Hepatocyte (in vitro differentiated cells): ENCODE results near the gene FBXL3. TPM values are rescaled to one million over a fixed set of nuclear protein-coding genes. Genes with fewer than 3 reads are reported as not detected.

Source experiments
- DNase-seq: peaks from one replicate; pipeline ENCODE4 v3.0.0-alpha.2; 2016; ENCODE audit warnings: low spot score
- H2AFZ ChIP-seq: fragments of 200-600 bp; sonication (generic); 2 replicates; pipeline ENCODE4 v1.6.0; 2016; ENCODE audit warnings: antibody characterized with exemption, mild to moderate bottlenecking
- H3K27ac ChIP-seq: fragments of 200-600 bp; sonication (generic); 2 replicates; pipeline ENCODE4 v1.5.1; 2016; ENCODE audit warnings: mild to moderate bottlenecking
- H3K27me3 ChIP-seq: fragments of 200-600 bp; sonication (generic); 2 replicates; pipeline ENCODE4 v1.6.1; 2016
- H3K36me3 ChIP-seq: fragments of 200-600 bp; sonication (generic); replicated peaks from 2 replicates; pipeline ENCODE4 v1.5.1; 2016; ENCODE audit warnings: low read depth; ENCODE audit not compliant: insufficient read depth
- H3K4me1 ChIP-seq: fragments of 200-600 bp; sonication (generic); 2 replicates; pipeline ENCODE4 v1.5.1; 2016; ENCODE audit warnings: mild to moderate bottlenecking, moderate library complexity; ENCODE audit not compliant: insufficient read depth
- H3K4me2 ChIP-seq: fragments of 200-600 bp; sonication (generic); 2 replicates; pipeline ENCODE4 v1.6.0; 2016
- H3K4me3 ChIP-seq: fragments of 200-600 bp; sonication (generic); 2 replicates; pipeline ENCODE4 v1.5.1; 2016; ENCODE audit warnings: mild to moderate bottlenecking
- H3K79me2 ChIP-seq: fragments of 200-600 bp; sonication (generic); 2 replicates; pipeline ENCODE4 v1.6.0; 2017; ENCODE audit warnings: mild to moderate bottlenecking
- H3K9me2 ChIP-seq: fragments of 200-600 bp; sonication (generic); replicated peaks from 2 replicates; pipeline ENCODE4 v1.6.0; 2017; ENCODE audit warnings: mild to moderate bottlenecking; ENCODE audit not compliant: insufficient read depth
- H3K9me3 ChIP-seq: fragments of 200-600 bp; sonication (generic); 2 replicates; pipeline ENCODE4 v1.5.1; 2016; ENCODE audit warnings: low read depth, mild to moderate bottlenecking
- H4K20me1 ChIP-seq: fragments of 200-600 bp; sonication (generic); 2 replicates; pipeline ENCODE4 v1.6.0; 2016; ENCODE audit warnings: mild to moderate bottlenecking; ENCODE audit not compliant: insufficient read depth, poor library complexity, severe bottlenecking
- CTCF ChIP-seq: fragments of 200-600 bp; sonication (generic); IDR thresholded peaks from 2 replicates; pipeline ENCODE4 v1.5.1; 2016; ENCODE audit warnings: antibody characterized with exemption, mild to moderate bottlenecking; ENCODE audit not compliant: poor library complexity
- EZH2 ChIP-seq: fragments of 200-600 bp; sonication (generic); IDR thresholded peaks from 2 replicates; pipeline ENCODE4 v1.6.1; 2016; ENCODE audit warnings: antibody characterized with exemption, mild to moderate bottlenecking, borderline replicate concordance
- EZH2phosphoT487 ChIP-seq: fragments of 200-600 bp; sonication (generic); IDR thresholded peaks from one replicate; pipeline ENCODE4 v1.6.1; 2018; ENCODE audit warnings: antibody characterized with exemption, mild to moderate bottlenecking, low read depth, moderate library complexity; ENCODE audit not compliant: unreplicated experiment, severe bottlenecking
- WGBS: methylation state at CpG from one replicate; pipeline ENCODE4 v1.1.6; 2016; ENCODE audit warnings: low lambda C conversion rate; ENCODE audit errors: missing lambda C conversion rate; 5-methylcytosine and 5-hydroxymethylcytosine counted together
- polyA plus RNA-seq: library from polyadenylated mRNA; unstranded; fragments of >200 nt; fragmentation: Nextera tagmentation; extraction: Ambion mirVana; gene quantifications from 2 replicates; pipeline ENCODE4 v1.2.1, GENCODE V29; 2016
- total RNA-seq: library from RNA; depleted of rRNA; stranded (reverse); fragments of >200 nt; gene quantifications from 2 replicates; pipeline ENCODE4 v1.2.3, GENCODE V29; 2014

FBXL3 gene
- total and polyA plus RNA-seq, 2 experiments from 2014 or later = 25.1 to 61.8 TPM

GRCh38 chr13:77055158-77055557 is 28.2 kb upstream of the FBXL3 start:
- Histone ChIP-seq H3K4me3 (no peak overlapping the region), H3K79me2 (no peaks in the 10 kb centered on the region), H2AFZ (no peak overlapping the region), H3K4me2 (no peak overlapping the region), H3K9me3 (no peaks in the 10 kb centered on the region), H3K27me3 (no peaks in the 10 kb centered on the region), H4K20me1 (no peaks in the 10 kb centered on the region), H3K4me1 (no peaks in the 10 kb centered on the region), H3K9me2 (no peaks in the 10 kb centered on the region), H3K36me3 (no peaks in the 10 kb centered on the region), H3K27ac (no peak overlapping the region)
- TF ChIP-seq CTCF (no peak), EZH2phosphoT487 (no peak), EZH2 (no peak)
- 86% methylated on average over 2 of the region's 2 CpGs for WGBS
- no peak for DNase-seq

- Histone ChIP-seq H3K36me3 (no peaks in the 10 kb centered on the region), H3K4me3 (no peak overlapping the region), H3K4me1 (no peaks in the 10 kb centered on the region), H2AFZ (no peak overlapping the region), H4K20me1 (no peaks in the 10 kb centered on the region), H3K79me2 (no peaks in the 10 kb centered on the region), H3K9me3 (no peaks in the 10 kb centered on the region), H3K4me2 (no peak overlapping the region), H3K9me2 (no peaks in the 10 kb centered on the region), H3K27ac (no peak overlapping the region), H3K27me3 (no peaks in the 10 kb centered on the region)
- TF ChIP-seq EZH2 = no peak
- no peak for TF ChIP-seq EZH2phosphoT487
- TF ChIP-seq CTCF = no peak
- DNase-seq = no peak
- WGBS = 90% methylated on average over 4 of the region's 4 CpGs
Observed at GRCh38 chr13:77053192-77053591, 26.2 kb upstream of the FBXL3 start.

- Histone ChIP-seq H3K27ac (no peak overlapping the region), H2AFZ (no peak overlapping the region)
- TF ChIP-seq CTCF (no peak), EZH2phosphoT487 (no peak), EZH2 (no peak)
Observed at GRCh38 chr13:77048681-77049080, 21.7 kb upstream of the FBXL3 start.

More at GRCh38 chr13:77048681-77049080, 21.7 kb upstream of the FBXL3 start:
- H3K9me3 ChIP-seq = no peaks in the 10 kb centered on the region
- H3K27me3 ChIP-seq = no peaks in the 10 kb centered on the region
- no peaks in the 10 kb centered on the region for H3K9me2 ChIP-seq
- no peaks in the 10 kb centered on the region for H3K4me1 ChIP-seq
- H4K20me1 ChIP-seq = no peaks in the 10 kb centered on the region
- WGBS = 72% methylated on average over 4 of the region's 4 CpGs
- no peak overlapping the region for H3K4me3 ChIP-seq
- H3K4me2 ChIP-seq = no peak overlapping the region
- no peaks in the 10 kb centered on the region for H3K79me2 ChIP-seq
- no peaks in the 10 kb centered on the region for H3K36me3 ChIP-seq
- DNase-seq = no peak
